Left renal pelvis (tissue), 4 donors: ENCODE measurements around the gene ENTPD6. TPM values are rescaled to one million over a fixed set of nuclear protein-coding genes. Genes with fewer than 3 reads are reported as not detected.

Source experiments
- DNase-seq, 4 donors: peaks; one replicate each; pipeline ENCODE4 v3.0.0-alpha.2; 2013; ENCODE audit warnings: low read depth in 4 of 4, low spot score in 3 of 4
- polyA plus RNA-seq, 4 donors: library from polyadenylated mRNA; unstranded; fragments of 120-200 nt; gene quantifications; one replicate each; pipeline ENCODE4 v1.2.1, GENCODE V29; 2013; ENCODE audit not compliant: insufficient read length in 4 of 4

The ENTPD6 gene
- polyA plus RNA-seq, 4 donors: 28.0 to 49.2 (median 40.4) TPM

DNA sequence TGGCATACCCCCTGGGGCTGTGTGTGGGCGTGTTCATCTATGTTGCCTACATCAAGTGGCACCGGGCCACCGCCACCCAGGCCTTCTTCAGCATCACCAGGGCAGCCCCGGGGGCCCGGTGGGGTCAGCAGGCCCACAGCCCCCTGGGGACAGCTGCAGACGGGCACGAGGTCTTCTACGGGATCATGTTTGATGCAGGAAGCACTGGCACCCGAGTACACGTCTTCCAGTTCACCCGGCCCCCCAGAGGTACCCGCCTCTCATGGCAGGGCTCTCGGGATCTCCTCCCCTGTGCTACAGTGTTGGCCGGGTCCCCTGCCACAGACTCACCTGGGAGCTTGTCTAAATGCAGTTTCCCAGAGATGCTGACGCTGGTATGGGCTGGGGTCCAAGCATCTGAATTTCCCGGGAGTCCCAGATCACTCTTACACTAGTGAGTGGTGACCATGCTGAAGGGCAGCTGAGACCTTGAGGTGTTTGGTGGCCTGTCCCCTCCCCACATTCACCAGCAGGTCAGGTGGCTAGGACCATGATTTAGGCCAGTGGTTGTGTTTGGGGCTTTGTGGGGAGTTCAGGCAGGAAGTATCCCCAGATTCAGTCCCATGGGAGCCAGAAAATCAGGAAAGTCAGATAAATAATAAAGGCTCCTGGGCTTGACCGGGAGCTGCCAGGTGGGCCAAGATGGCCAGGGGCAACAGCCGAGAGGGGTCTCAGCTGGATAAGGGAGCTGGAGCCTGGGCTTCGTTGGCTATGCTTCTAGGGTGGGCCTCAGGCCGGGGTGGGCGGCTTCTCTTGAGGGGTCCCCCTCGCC, 11.8 kb downstream of the ENTPD6 start:
- no peak for DNase-seq

GRCh38 chr20:25207960-25208534, 12.5 kb downstream of the ENTPD6 start:
- DNase-seq: no peak

GRCh38 chr20:25209400-25209799, 13.9 kb downstream of the ENTPD6 start:
- DNase-seq: no peak

DNA sequence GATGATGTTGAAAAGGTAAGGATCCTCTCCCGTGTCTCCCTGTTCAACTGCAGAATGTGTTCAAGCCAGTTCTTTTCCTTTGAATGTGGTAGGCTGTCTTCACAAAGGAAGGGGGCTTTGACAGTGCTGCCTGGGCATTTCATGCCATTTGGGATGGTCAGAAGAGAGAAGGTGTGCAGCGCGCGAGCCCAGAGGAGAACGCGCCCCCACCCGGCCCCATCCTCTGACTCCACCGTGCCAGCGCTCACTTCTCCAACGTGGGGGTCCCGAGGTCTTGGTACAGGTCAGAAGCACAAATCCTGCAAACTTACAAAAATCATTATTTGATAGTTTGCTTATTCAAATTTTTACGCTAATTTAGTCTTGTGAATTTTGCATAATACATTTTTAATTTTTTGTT, 14.4 kb downstream of the ENTPD6 start:
- no peak for DNase-seq

DNA sequence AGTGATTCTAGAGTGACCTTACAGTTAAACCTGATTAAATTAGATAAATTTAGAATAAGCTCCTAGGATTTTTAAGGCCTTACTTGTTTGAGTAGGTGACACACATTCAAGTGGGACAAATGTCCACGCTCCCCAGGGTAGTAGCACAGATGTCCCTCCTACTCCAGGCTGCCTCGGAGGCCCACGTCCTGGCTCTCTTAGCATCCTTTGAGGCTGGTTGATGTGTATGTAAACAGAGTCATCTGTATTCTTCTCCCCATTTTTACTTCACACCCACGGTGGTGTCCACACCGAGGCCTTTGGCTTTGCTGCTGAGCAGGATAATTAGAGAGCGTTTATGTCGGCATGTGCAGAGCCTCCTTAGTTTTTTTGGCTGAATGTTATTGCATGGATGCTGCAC, 15.8 kb downstream of the ENTPD6 start:
- DNase-seq: no peak

GRCh38 chr20:25212242-25212641, 16.7 kb downstream of the ENTPD6 start:
- no peak for DNase-seq

- DNase-seq: no peak
Observed at GRCh38 chr20:25213566-25214425, 18.3 kb downstream of the ENTPD6 start.

- DNase-seq: no peak
Observed at GRCh38 chr20:25214426-25214790, 18.9 kb downstream of the ENTPD6 start.

DNA sequence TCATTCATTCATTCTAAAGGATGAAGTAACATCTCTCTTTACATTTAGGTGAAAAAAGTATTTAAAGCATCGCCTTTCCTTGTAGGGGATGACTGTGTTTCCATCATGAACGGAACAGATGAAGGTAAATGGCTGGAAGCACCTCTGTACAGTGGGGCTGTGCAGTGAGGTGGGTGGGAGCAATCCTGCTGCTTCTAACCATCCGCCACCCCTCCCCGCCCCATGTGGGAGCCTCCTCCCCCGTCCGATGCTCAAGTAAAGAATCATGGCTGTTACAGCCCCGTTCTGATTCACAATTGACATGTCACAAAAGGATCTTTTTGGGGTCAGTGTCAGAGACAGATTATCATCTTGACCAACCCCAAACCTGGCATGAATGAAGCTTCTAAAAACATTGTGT, 19.3 kb downstream of the ENTPD6 start:
- no peak for DNase-seq

GRCh38 chr20:25215521-25215920, 20.0 kb downstream of the ENTPD6 start:
- DNase-seq: no peak

DNA sequence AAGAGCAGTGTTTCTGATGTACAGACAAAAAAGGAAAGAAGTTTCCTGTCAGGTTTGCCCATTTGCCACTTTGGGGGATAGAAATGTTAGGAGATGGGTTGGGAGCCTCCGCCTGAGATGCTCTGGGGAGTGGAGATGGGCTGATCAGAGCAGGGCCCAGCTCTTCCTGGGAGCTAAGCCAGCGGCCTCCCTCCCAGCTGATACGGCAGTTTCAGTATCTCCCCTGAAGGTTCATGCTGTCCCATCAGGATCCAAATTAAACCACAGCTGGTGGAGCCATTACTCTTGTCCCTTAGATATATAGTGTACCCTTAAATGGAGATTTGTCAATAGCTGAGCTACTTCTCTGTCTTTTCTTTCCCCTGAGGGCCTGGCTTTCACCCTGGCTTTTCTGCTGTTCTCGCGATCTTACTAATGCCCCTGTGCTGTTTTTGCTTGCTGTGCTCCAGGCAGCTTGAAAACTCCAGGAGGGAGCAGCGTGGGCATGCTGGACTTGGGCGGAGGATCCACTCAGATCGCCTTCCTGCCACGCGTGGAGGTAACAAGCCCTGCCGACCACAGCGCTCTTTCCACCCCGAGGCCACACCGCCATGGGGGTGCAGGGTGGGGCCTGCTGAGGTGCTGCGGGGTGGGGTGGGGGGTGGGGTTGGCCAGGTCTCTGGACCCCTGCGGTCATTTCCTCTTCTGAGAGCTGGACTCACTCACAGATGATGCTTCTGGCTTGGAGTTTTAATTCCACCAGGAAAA, 20.9 kb downstream of the ENTPD6 start:
- DNase-seq: no peak

DNA sequence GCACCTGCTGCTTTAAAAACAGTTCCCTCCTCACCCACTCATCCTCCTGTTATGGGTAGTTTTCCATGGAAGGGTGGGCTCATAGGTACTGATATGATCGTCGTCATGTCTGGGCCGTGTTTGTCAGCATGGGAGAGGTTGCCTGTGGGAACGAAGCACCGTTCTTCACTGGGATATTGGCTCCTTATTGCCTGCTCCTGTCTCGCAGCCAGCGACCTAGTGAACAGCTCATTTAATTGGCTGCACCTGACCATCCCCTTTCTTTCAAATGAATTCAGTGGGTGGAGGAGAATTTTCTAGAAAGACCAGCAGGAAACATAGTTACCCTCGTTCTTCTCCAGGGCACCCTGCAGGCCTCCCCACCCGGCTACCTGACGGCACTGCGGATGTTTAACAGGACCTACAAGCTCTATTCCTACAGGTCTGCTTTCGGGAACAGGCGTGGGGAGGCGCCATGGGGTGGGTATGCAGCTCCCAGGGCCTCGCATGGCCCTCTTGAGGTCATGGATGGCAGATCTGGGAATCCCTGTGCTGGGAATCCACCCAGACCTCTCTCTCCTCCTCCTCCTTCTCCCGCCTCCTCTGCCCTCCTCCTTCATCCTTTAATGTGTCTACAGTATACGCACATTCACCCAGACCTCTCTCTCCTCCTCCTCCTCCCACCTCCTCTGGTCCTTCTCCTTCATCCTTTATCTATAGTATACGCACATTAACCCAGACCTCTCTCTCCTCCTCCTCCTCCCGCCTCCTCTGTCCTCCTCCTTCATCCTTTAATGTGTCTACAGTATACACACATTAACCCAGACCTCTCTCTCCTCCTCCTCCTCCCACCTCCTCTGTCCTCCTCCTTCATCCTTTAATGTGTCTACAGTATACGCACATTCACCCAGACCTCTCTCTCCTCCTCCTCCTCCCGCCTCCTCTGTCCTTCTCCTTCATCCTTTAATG, 21.9 kb downstream of the ENTPD6 start:
- no peak for DNase-seq

- no peak for DNase-seq
Observed at GRCh38 chr20:25218109-25218486, 22.6 kb downstream of the ENTPD6 start.

DNA sequence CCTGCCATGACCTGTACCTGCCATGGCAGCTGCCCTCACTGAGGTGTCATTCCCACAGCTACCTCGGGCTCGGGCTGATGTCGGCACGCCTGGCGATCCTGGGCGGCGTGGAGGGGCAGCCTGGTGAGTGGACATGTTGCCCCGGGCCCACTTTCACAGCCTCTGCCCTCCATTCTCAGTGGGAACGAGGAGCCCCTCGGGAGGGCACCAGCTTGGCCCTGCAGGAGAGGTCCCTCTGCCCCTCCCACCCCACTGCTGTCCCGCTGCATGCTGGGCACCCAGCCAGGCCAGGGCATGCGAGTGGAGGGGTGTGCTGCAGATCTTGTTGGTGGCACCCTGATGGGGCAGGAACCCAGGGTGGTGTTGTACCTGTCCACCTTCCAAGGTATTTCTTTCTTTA, 23.0 kb downstream of the ENTPD6 start:
- no peak for DNase-seq

- DNase-seq: no peak
Observed at GRCh38 chr20:25219365-25219764, 23.9 kb downstream of the ENTPD6 start.

DNA sequence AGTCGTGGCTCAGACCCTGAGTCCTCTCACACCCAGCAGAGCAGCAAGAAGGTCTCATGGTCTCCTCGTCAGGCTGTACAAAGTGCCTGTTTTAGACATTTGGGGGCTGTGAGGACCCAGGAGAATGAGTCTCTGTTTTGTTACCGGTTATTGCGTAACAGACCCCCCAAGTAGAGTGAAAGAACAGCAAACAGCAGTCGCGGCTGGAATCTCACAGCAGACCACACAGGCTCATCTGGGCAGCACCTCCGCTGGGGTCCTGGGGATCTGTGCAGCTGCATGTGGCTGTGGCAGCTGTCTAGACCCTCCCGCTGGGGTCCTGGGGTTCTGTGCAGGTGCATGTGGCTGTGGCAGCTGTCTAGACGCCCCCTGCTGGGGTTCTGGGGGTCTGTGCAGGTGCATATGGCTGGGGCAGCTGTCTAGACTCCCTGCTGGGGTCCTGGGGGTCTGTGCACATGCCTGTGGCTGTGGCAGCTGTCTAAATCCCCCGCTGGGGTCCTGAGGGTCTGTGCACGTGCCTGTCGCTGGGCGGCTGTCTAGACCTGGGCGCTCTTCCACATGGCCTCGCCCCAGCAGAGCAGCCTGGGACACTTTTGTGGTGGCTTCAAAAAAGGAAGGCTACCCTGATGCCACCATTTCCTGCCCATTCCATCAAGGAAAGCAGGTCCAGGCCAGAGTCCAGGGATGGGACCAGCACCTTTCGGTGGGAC, 24.7 kb downstream of the ENTPD6 start:
- no peak for DNase-seq

GRCh38 chr20:25220810-25221591, 25.5 kb downstream of the ENTPD6 start:
- DNase-seq: no peak
